IMR-90 (cell line): Measurements from ENCODE around the gene RAB25. TPM values are rescaled to one million over a fixed set of nuclear protein-coding genes. Genes with fewer than 3 reads are reported as not detected.

Experiments used
- ATAC-seq: fragments of 200-7000 bp; cut with Tn5 transposase; 2 replicates; pipeline ENCODE4 v1.9.1; 2020; ENCODE audit warnings: low read depth, mild to moderate bottlenecking, moderate library complexity
- BruUV-seq: library from RNA; stranded (reverse); fragments of 400-500 nt; replicated peaks from 2 replicates; lab custom pipeline; 2021; lab: Mats Ljungman, UMichigan
- CTCF ChIA-PET: fragments of 300-600 bp; formaldehyde crosslinking; extraction: SDS; loops from one replicate; lab custom pipeline; 2021; ENCODE audit warnings: antibody characterized with exemption; lab: Yijun Ruan, JAX
- POLR2A ChIA-PET: fragments of 300-600 bp; sonication (Branson Sonifier 250); formaldehyde crosslinking; loops from one replicate; lab custom pipeline; 2022; ENCODE audit warnings: antibody characterized with exemption; ENCODE audit not compliant: unreplicated experiment; lab: Charles Lee
- DNase-seq: peaks from one replicate; pipeline ENCODE4 v3.0.0; 2013
- H2AFZ ChIP-seq: replicated peaks from 2 replicates; pipeline ENCODE3; 2013; ENCODE audit warnings: low read length, mild to moderate bottlenecking; ENCODE audit not compliant: poor library complexity
- H2AK5ac ChIP-seq: 2 replicates; pipeline ENCODE4 v1.6.1; 2013; ENCODE audit warnings: low read depth, low read length, inconsistent platforms
- H2AK9ac ChIP-seq: replicated peaks from 2 replicates; pipeline ENCODE3; 2013; ENCODE audit warnings: mild to moderate bottlenecking, low read depth, low read length, moderate library complexity; ENCODE audit not compliant: poor library complexity
- H2BK120ac ChIP-seq: 2 replicates; pipeline ENCODE4 v1.6.1; 2013; ENCODE audit warnings: low read depth, low read length, inconsistent platforms
- H2BK15ac ChIP-seq: 3 replicates; pipeline ENCODE4 v1.6.1; 2013; ENCODE audit warnings: low read depth, low read length, inconsistent platforms
- H2BK20ac ChIP-seq: 2 replicates; pipeline ENCODE4 v1.6.1; 2013; ENCODE audit warnings: low read depth, mild to moderate bottlenecking, inconsistent platforms, low read length, moderate library complexity
- H2BK5ac ChIP-seq: 2 replicates; pipeline ENCODE4 v1.6.1; 2013; ENCODE audit warnings: mild to moderate bottlenecking, low read depth, low read length, inconsistent platforms; ENCODE audit not compliant: poor library complexity, severe bottlenecking
- H3K14ac ChIP-seq: replicated peaks from 2 replicates; pipeline ENCODE4 v1.6.1; 2013; ENCODE audit warnings: low read depth, low read length, inconsistent platforms
- H3K18ac ChIP-seq: 2 replicates; pipeline ENCODE4 v1.6.1; 2013; ENCODE audit warnings: low read depth, low read length, control low read depth
- H3K23ac ChIP-seq: 2 replicates; pipeline ENCODE4 v1.6.1; 2013; ENCODE audit warnings: low read depth, low read length, inconsistent platforms
- H3K27ac ChIP-seq: 2 replicates; pipeline ENCODE4 v1.5.1; 2013; ENCODE audit warnings: mild to moderate bottlenecking, control low read depth, low read length; ENCODE audit not compliant: insufficient read depth
- H3K27me3 ChIP-seq: 2 replicates; pipeline ENCODE4 v1.6.1; 2013; ENCODE audit warnings: low read length; ENCODE audit not compliant: control insufficient read depth, insufficient read depth
- H3K36me3 ChIP-seq: 2 replicates; pipeline ENCODE4 v1.6.1; 2013; ENCODE audit warnings: low read length, mixed read lengths; ENCODE audit not compliant: control insufficient read depth, insufficient read depth
- H3K4ac ChIP-seq: 2 replicates; pipeline ENCODE4 v1.6.1; 2013; ENCODE audit warnings: low read depth, low read length, inconsistent platforms
- H3K4me1 ChIP-seq: 2 replicates; pipeline ENCODE4 v1.6.1; 2013; ENCODE audit warnings: low read length, mixed read lengths; ENCODE audit not compliant: control insufficient read depth, insufficient read depth
- H3K4me2 ChIP-seq: 2 replicates; pipeline ENCODE4 v1.6.1; 2013; ENCODE audit warnings: low read depth, mild to moderate bottlenecking, control low read depth, low read length, moderate library complexity
- H3K4me3 ChIP-seq: 2 replicates; pipeline ENCODE4 v1.5.1; 2013; ENCODE audit warnings: low read depth, mild to moderate bottlenecking, control low read depth, low read length, moderate library complexity; ENCODE audit not compliant: insufficient read depth
- H3K56ac ChIP-seq: 2 replicates; pipeline ENCODE4 v1.6.1; 2013; ENCODE audit warnings: low read length, inconsistent platforms; ENCODE audit not compliant: insufficient read depth; ENCODE audit errors: extremely low read depth
- H3K79me1 ChIP-seq, 2 experiments: 2 replicates each; pipeline ENCODE4 v1.6.1; 2013; ENCODE audit warnings: low read length in 2 of 2, inconsistent platforms in 1 of 2, low read depth in 1 of 2
- H3K9ac ChIP-seq: 2 replicates; pipeline ENCODE4 v1.6.1; 2013; ENCODE audit warnings: low read depth, low read length, control low read depth
- H3K9me1 ChIP-seq: 2 replicates; pipeline ENCODE4 v1.6.1; 2013; ENCODE audit warnings: low read length, inconsistent platforms; ENCODE audit not compliant: insufficient read depth
- H3K9me3 ChIP-seq: 2 replicates; pipeline ENCODE4 v1.6.1; 2013; ENCODE audit warnings: low read length; ENCODE audit not compliant: control insufficient read depth, insufficient read depth
- H4K20me1 ChIP-seq: 2 replicates; pipeline ENCODE4 v1.6.1; 2013; ENCODE audit warnings: low read length, inconsistent platforms; ENCODE audit not compliant: insufficient read depth
- H4K5ac ChIP-seq: 2 replicates; pipeline ENCODE4 v1.6.1; 2013; ENCODE audit warnings: mild to moderate bottlenecking, low read depth, low read length, control low read depth
- H4K8ac ChIP-seq, 2 experiments: 2 replicates each; pipeline ENCODE4 v1.6.1; 2013; ENCODE audit warnings: low read depth in 2 of 2, low read length in 2 of 2, control low read depth in 1 of 2, inconsistent platforms in 1 of 2
- H4K91ac ChIP-seq: 2 replicates; pipeline ENCODE4 v1.6.1; 2013; ENCODE audit warnings: low read depth, low read length, inconsistent platforms; ENCODE audit not compliant: insufficient read depth
- RCOR1 ChIP-seq: IDR thresholded peaks from 2 replicates; pipeline ENCODE4 v1.6.1; 2012; ENCODE audit warnings: mild to moderate bottlenecking, low read length, improper control_type of control experiment; ENCODE audit not compliant: insufficient replicate concordance
- WGBS, 2 experiments: methylation state at CpG; one replicate each; pipeline versions ENCODE4 v1.1.5 to v1.1.7; 2013; ENCODE audit warnings: missing lambda C conversion rate in 2 of 2; ENCODE audit not compliant: insufficient read length in 1 of 2; ENCODE audit errors: extremely low coverage in 2 of 2; 5-methylcytosine and 5-hydroxymethylcytosine counted together
- dilution Hi-C: fragments of 300-500 bp; cut with HindIII; formaldehyde crosslinking; loops from one replicate; pipeline ENCODE4 v1.14.3; 2018; ENCODE audit warnings: low sequenced_read_pairs; ENCODE audit not compliant: unreplicated experiment
- in situ Hi-C: fragments of 300-500 bp; cut with MboI; formaldehyde crosslinking; loops from 3 replicates; pipeline ENCODE4 v1.14.3; 2019; ENCODE audit warnings: low sequenced_read_pairs, inconsistent platforms, mixed read lengths
- intact Hi-C: fragments of 100-400 bp; cut with micrococcal nuclease; formaldehyde crosslinking; loops from 2 replicates; pipeline ENCODE4 v1.10.0; 2022
- polyA plus RNA-seq, 3 experiments: library from polyadenylated mRNA; depleted of rRNA; stranded (reverse); fragments of >200 nt; gene quantifications; 2 replicates each; pipeline ENCODE4 v1.2.3, GENCODE V29; 2012; ENCODE audit warnings: low replicate concordance in 1 of 3
- total RNA-seq: library from RNA; depleted of rRNA; stranded (reverse); fragments of >200 nt; gene quantifications from 2 replicates; pipeline ENCODE4 v1.2.3, GENCODE V29; 2012

RAB25 gene
- total and polyA plus RNA-seq, 2 of the 4 experiments (the other 2 are of a cell fraction) = not detected

- Histone ChIP-seq H4K91ac (no peak overlapping the region), H3K27ac (no peak overlapping the region), H3K9me1 (peaks cover 21% of the 10 kb centered on the region), H3K4ac (no peak overlapping the region; the same call in 1 of the 2 replicates), H2AK9ac (no peak overlapping the region), H3K79me1 (peaks cover 14 to 60% of the 10 kb centered on the region in 2 experiments), H3K23ac (no peak overlapping the region), H4K8ac (no peak overlapping the region), H3K9ac (no peak overlapping the region), H2AK5ac (no peak overlapping the region), H3K56ac (no peak overlapping the region), H3K27me3 (no peaks in the 10 kb centered on the region), H3K14ac (no peak overlapping the region), H2BK120ac (no peak overlapping the region), H2BK15ac (no peak overlapping the region), H3K9me3 (no peaks in the 10 kb centered on the region), H2BK5ac (no peak overlapping the region), H3K4me2 (no peak overlapping the region), H3K4me3 (no peak overlapping the region), H3K18ac (no peak overlapping the region), H2AFZ (no peak overlapping the region), H4K20me1 (no peaks in the 10 kb centered on the region), H4K5ac (no peak overlapping the region), H2BK20ac (no peak overlapping the region), H3K4me1 (peaks cover 32% of the 10 kb centered on the region), H3K36me3 (no peaks in the 10 kb centered on the region)
- TSS peak; percentile 6 for BruUV-seq
- ChIA-PET POLR2A (no interaction called here), CTCF (no interaction called here)
- dilution Hi-C loops = no loop called here
- intact Hi-C loops = no loop called here
- TF ChIP-seq RCOR1 = no peak
- ATAC-seq (no peak), DNase-seq (no peak)
- in situ Hi-C loops = no loop called here
- WGBS, 2 experiments = 75% methylated on average over 2 of the region's 6 CpGs; no CpG with 5 or more reads in 1 of the 2 experiments
These were observed 47.8 kb downstream of the RAB25 start for GRCh38 chr1:156108664-156109241.
